ENCODE data around the gene CENPT.

DNA sequence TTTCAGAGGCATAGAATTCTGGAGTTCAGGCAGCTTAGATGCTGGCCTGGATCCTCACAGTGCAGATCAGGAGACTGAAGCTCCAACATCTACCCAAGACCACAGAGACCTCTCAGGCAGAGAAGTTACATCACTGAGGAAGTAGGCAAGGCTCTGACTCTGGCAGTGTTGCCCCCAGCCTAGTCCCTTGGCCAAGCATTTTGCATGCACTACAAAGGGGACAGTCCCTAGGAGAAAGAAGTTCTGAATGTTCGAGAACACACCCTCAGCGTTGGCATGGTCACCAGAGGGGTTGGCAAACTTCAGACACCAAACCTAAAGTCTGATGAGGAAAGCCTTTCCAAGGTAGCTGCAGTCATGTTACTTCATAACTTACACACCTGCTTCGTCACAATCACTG, 43.6 kb downstream of the CENPT start:
- TF ChIP-seq, protein P1, sequence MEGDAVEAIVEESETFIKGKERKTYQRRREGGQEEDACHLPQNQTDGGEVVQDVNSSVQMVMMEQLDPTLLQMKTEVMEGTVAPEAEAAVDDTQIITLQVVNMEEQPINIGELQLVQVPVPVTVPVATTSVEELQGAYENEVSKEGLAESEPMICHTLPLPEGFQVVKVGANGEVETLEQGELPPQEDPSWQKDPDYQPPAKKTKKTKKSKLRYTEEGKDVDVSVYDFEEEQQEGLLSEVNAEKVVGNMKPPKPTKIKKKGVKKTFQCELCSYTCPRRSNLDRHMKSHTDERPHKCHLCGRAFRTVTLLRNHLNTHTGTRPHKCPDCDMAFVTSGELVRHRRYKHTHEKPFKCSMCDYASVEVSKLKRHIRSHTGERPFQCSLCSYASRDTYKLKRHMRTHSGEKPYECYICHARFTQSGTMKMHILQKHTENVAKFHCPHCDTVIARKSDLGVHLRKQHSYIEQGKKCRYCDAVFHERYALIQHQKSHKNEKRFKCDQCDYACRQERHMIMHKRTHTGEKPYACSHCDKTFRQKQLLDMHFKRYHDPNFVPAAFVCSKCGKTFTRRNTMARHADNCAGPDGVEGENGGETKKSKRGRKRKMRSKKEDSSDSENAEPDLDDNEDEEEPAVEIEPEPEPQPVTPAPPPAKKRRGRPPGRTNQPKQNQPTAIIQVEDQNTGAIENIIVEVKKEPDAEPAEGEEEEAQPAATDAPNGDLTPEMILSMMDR (IDR thresholded peaks at IDR 0.05) = no peak
- TF ChIP-seq EP300 (IDR thresholded peaks at IDR 0.05) (no peak), POLR2AphosphoS5 (IDR thresholded peaks at IDR 0.05) (no peak), POLR2A (IDR thresholded peaks at IDR 0.05) (no peak)
